ENCODE data around the gene PPP1R16B.

DNA sequence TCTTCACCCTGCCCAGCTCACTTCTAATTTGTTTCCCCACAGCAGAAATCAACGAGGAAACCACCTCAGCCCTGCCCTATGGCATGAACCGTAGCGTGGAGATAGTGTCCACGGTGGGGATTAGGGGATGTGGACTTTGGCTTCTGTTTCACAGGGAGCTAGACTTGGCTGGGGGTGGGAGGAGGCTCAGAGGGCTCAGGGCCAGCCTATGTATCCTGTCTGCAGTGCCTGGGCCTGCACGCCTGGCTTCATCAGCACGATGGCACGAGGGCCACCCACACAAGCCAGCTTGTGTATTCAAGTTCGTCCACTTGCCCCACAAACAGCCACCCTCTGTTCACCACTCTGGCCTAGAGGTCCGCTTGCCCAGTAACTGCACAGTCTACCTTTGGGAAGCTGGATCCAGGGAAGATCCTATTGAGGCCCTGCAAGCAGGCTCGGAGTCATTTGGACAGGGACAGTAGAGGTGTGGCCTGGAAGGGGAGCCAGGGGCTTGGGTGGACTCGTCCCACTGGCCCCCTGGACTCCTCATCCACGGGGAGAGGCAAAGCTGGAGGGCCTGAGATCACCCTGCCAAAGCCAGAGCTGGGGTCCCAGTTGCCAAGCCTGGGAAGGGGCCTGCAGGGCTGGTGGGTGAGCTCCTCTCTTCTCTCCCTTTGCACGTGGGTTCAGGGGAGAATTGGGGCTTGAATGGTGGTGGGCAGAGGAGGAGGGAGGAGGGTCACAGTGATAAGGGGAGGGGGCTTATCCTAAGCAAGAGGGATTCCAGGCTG is 82.7 kb downstream of the PPP1R16B start:
- TF ChIP-seq CTCF (IDR thresholded peaks at IDR 0.05) = no peak
- TF ChIP-seq POLR2A (IDR thresholded peaks at IDR 0.05) = no peak
